Mucosa of rectum (tissue), 2 donors: ENCODE data around the gene ZNF207.

ENCODE experiments used
- H3K27ac ChIP-seq, 2 donors: one replicate each; pipeline ENCODE4 v1.7.0; 2013; ENCODE audit warnings: inconsistent platforms in 2 of 2, low read depth in 2 of 2, low read length in 2 of 2
- H3K27me3 ChIP-seq, 2 donors: one replicate each; pipeline ENCODE4 v1.7.0; 2013; ENCODE audit warnings: low read length in 2 of 2; ENCODE audit not compliant: control insufficient read depth in 2 of 2, insufficient read depth in 2 of 2
- H3K36me3 ChIP-seq, 2 donors: one replicate each; pipeline ENCODE4 v1.7.0; 2013; ENCODE audit warnings: low read length in 2 of 2; ENCODE audit not compliant: control insufficient read depth in 2 of 2, insufficient read depth in 2 of 2
- H3K4me1 ChIP-seq, 2 donors: one replicate each; pipeline ENCODE4 v1.7.0; 2013; ENCODE audit warnings: low read length in 2 of 2, mild to moderate bottlenecking in 1 of 2; ENCODE audit not compliant: control insufficient read depth in 2 of 2, insufficient read depth in 2 of 2
- H3K4me3 ChIP-seq, 2 donors: one replicate each; pipeline ENCODE4 v1.7.0; 2013; ENCODE audit warnings: low read length in 2 of 2
- H3K9ac ChIP-seq, 2 donors: one replicate each; pipeline ENCODE4 v1.7.0; 2013; ENCODE audit warnings: low read length in 2 of 2, low read depth in 1 of 2, mild to moderate bottlenecking in 1 of 2
- H3K9me3 ChIP-seq, 2 donors: one replicate each; pipeline ENCODE4 v1.7.0; 2013; ENCODE audit warnings: low read length in 2 of 2; ENCODE audit not compliant: control insufficient read depth in 2 of 2
- donor health status: healthy.
- donor health status: Normal muscosa, but diverticular disease.

ZNF207 gene

DNA sequence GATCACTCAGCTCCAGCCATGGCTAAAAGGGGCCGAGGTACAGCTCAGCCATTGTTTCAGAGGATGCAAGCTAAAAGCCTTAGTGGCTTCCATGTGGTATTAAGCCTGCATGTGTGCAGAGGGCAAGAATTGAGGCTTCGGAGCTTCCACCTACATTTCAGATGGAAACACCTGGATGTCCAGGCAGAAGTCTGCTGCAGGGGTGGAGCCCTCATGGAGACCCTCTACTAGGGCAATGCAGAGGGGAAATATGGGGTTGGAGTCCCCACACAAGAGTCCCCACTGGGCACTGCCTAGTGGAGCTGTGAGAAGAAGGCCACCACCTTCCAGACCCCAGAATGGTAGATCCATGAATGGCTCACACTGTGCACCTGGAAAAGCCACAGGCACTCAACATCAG, 79.6 kb downstream of the ZNF207 start:
- peaks cover 0 to 3% of the 10 kb centered on the region in 2 donors for H3K9me3 ChIP-seq
- no peak overlapping the region for H3K9ac ChIP-seq

More for the DNA sequence above, 79.6 kb downstream of the ZNF207 start:
- Histone ChIP-seq H3K27me3 (no peaks in the 10 kb centered on the region), H3K4me1 (no peaks in the 10 kb centered on the region), H3K36me3 (no peaks in the 10 kb centered on the region), H3K27ac (no peak overlapping the region), H3K4me3 (no peak overlapping the region)
